Measurements from ENCODE around the gene BRD4.
A peak's percentile ranks its signal among the peaks of the same experiment; 100 is the strongest.

Gene BRD4

GRCh38 chr19:15197275-15197941 is 134.9 kb downstream of the BRD4 start:
- Histone ChIP-seq H3K9me3 (ENCODE audit: insufficient read depth, low read length, severe bottlenecking) (no peaks in the 10 kb centered on the region), H4K20me1 (ENCODE audit: insufficient read depth, low read length) (peaks cover 42% of the 10 kb centered on the region), H3K79me2 (ENCODE audit: insufficient read depth, low read length) (peaks cover 64% of the 10 kb centered on the region), H3K4me2 (ENCODE audit: insufficient read depth, low read length) (peak overlapping the region; percentile 57), H3K4me1 (ENCODE audit: insufficient read depth, low read length) (peaks cover 52% of the 10 kb centered on the region), H3K27me3 (ENCODE audit: insufficient read depth, low read length, poor library complexity) (no peaks in the 10 kb centered on the region), H3K27ac (ENCODE audit: low read length) (peak overlapping the region; percentile 91), H3K36me3 (ENCODE audit: insufficient read depth, low read length) (peaks cover 50% of the 10 kb centered on the region), H2AFZ (ENCODE audit: low read depth, low read length) (no peak overlapping the region), H3K9ac (ENCODE audit: low read depth, low read length) (peak overlapping the region; percentile 42), H3K4me3 (ENCODE audit: low read depth in 1 of 2, low read length in 2 of 2) (peak overlapping the region in 1 of 2 experiments; percentile 33; a peak in 2 of 4 replicates)
- ATAC-seq (ENCODE audit: insufficient read depth, low read depth): peak; percentile 81
- peak; percentile 98 for DNase-seq
- no peak for TF ChIP-seq EZH2 (IDR thresholded peaks at IDR 0.05; ENCODE audit: borderline replicate concordance, low read depth, low read length, severe bottlenecking)
- TF ChIP-seq, protein P1, sequence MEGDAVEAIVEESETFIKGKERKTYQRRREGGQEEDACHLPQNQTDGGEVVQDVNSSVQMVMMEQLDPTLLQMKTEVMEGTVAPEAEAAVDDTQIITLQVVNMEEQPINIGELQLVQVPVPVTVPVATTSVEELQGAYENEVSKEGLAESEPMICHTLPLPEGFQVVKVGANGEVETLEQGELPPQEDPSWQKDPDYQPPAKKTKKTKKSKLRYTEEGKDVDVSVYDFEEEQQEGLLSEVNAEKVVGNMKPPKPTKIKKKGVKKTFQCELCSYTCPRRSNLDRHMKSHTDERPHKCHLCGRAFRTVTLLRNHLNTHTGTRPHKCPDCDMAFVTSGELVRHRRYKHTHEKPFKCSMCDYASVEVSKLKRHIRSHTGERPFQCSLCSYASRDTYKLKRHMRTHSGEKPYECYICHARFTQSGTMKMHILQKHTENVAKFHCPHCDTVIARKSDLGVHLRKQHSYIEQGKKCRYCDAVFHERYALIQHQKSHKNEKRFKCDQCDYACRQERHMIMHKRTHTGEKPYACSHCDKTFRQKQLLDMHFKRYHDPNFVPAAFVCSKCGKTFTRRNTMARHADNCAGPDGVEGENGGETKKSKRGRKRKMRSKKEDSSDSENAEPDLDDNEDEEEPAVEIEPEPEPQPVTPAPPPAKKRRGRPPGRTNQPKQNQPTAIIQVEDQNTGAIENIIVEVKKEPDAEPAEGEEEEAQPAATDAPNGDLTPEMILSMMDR (IDR thresholded peaks at IDR 0.05; ENCODE audit: borderline replicate concordance, extremely low read depth, low read length, poor library complexity, severe bottlenecking): peak; percentile 26

DNA sequence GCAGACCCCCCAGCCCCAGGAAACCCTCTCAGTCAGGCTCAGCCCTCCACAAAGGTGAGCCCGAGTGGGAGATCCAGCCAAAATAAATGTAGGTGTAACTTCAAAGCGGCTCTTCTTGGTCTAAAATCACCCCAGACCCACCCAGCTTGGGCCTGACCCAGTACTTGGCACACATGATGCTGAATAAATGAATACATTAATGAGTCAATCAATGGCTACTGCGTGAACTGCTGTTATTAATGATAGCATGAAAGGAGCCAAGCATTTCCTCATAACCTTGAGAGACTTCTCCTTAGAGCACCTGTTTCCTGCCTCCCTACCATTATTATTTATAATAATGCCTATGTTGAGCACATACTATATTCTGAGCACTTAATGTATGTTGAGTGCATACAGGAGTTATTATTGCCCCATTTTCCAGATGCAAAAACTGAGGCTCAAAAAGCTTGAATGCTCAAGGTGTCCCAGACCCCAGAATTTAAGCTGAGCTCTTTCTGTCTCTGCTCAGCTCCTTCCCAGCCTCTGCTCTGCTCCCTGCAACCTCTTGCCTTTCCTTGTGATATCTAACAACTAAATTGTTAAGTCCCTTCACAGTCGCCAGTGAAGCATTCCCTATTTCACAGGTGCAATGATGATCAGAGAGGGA is 135.9 kb downstream of the BRD4 start:
- Histone ChIP-seq H2AFZ (ENCODE audit: low read depth, low read length) (no peak overlapping the region), H3K4me2 (ENCODE audit: insufficient read depth, low read length) (peak overlapping the region; percentile 57), H3K36me3 (ENCODE audit: insufficient read depth, low read length) (peaks cover 60% of the 10 kb centered on the region), H3K27me3 (ENCODE audit: insufficient read depth, low read length, poor library complexity) (no peaks in the 10 kb centered on the region), H3K9me3 (ENCODE audit: insufficient read depth, low read length, severe bottlenecking) (no peaks in the 10 kb centered on the region), H3K4me3 (ENCODE audit: low read depth in 1 of 2, low read length in 2 of 2) (peak overlapping the region in 1 of 2 experiments; percentile 33; a peak in 2 of 4 replicates), H3K9ac (ENCODE audit: low read depth, low read length) (peak overlapping the region; percentile 33), H3K27ac (ENCODE audit: low read length) (peak overlapping the region; percentile 90), H3K4me1 (ENCODE audit: insufficient read depth, low read length) (peaks cover 46% of the 10 kb centered on the region), H4K20me1 (ENCODE audit: insufficient read depth, low read length) (peaks cover 51% of the 10 kb centered on the region), H3K79me2 (ENCODE audit: insufficient read depth, low read length) (peaks cover 72% of the 10 kb centered on the region)
- TF ChIP-seq EZH2 (IDR thresholded peaks at IDR 0.05; ENCODE audit: borderline replicate concordance, low read depth, low read length, severe bottlenecking): no peak
- TF ChIP-seq, protein P1 (IDR thresholded peaks at IDR 0.05; ENCODE audit: borderline replicate concordance, extremely low read depth, low read length, poor library complexity, severe bottlenecking): no peak
- ATAC-seq (ENCODE audit: insufficient read depth, low read depth): no peak
- no peak for DNase-seq

DNA sequence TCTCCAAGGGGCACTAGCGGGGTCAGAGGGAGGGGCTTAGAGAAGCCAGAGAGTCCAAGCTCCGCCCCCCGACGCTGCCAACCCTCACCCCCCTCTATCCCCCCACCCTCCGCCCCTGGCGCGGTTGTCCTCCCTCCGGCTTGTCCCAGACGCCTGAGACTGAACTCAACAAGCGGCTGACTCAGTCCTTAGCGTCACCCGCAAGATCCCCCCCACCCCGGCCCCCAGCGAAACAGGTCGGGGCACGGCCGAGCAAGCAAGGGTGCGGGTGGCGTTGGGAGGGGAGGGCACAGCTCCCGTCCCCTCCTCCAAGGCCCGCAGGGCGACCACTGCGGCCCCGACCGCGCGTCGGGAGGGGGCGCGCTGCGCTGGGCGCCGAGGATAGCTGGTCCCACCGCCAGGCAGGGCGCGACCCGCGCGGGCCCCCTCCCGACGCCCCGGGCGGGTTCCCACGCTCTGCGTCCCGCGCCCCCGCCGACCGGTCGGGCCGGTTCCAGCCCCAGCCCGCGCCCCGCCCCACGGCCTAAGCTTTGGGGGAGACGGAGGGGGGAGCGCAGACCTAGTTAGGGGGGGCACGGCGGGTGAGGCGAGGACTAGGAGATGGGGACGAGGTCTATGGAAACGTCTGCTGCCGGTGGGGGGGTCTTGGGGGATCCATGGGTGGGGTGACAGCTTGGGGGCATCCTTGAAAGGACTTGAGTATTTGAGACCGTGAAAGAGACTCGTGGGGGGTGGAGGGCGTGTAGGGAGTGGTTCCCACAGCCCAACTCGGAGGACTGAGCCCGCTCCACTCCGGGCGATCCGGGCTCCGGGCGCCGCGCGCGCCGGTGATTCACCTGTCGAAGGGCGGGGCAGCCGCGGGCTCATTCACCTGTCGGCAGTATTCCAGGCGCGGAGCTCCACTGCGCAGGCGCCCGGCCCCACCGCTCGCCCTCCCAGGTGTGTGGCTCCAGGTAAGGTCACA is 136.7 kb downstream of the BRD4 start:
- no peak overlapping the region for H3K9ac ChIP-seq (ENCODE audit: low read depth, low read length)
- no peak for ATAC-seq (ENCODE audit: insufficient read depth, low read depth)
- no peak overlapping the region for H3K4me3 ChIP-seq (ENCODE audit: low read depth in 1 of 2, low read length in 2 of 2)
- no peak for DNase-seq
- H3K36me3 ChIP-seq (ENCODE audit: insufficient read depth, low read length): peaks cover 68% of the 10 kb centered on the region
- H4K20me1 ChIP-seq (ENCODE audit: insufficient read depth, low read length): peaks cover 56% of the 10 kb centered on the region
- peaks cover 72% of the 10 kb centered on the region for H3K79me2 ChIP-seq (ENCODE audit: insufficient read depth, low read length)
- no peaks in the 10 kb centered on the region for H3K27me3 ChIP-seq (ENCODE audit: insufficient read depth, low read length, poor library complexity)
- peaks cover 40% of the 10 kb centered on the region for H3K4me1 ChIP-seq (ENCODE audit: insufficient read depth, low read length)
- peak overlapping the region; percentile 90 for H3K27ac ChIP-seq (ENCODE audit: low read length)
- H3K9me3 ChIP-seq (ENCODE audit: insufficient read depth, low read length, severe bottlenecking): no peaks in the 10 kb centered on the region
- 0 out of 2 replicates have a peak overlapping the region, but pooled peaks have one; percentile 20 for H3K4me2 ChIP-seq (ENCODE audit: insufficient read depth, low read length)
- no peak overlapping the region for H2AFZ ChIP-seq (ENCODE audit: low read depth, low read length)
- no peak for TF ChIP-seq EZH2 (IDR thresholded peaks at IDR 0.05; ENCODE audit: borderline replicate concordance, low read depth, low read length, severe bottlenecking)
- TF ChIP-seq, protein P1 (IDR thresholded peaks at IDR 0.05; ENCODE audit: borderline replicate concordance, extremely low read depth, low read length, poor library complexity, severe bottlenecking): no peak

Measured in DND-41 (cell line).